HK-2 (cell line): ENCODE results near the gene TBX4.

Experiments used
- DNase-seq: peaks from one replicate; pipeline ENCODE4 v3.0.0-alpha.2; 2018; ENCODE audit not compliant: unreplicated experiment

TBX4 gene

GRCh38 chr17:61465550-61466237 lies 13.5 kb downstream of the TBX4 start:
- no peak for DNase-seq

GRCh38 chr17:61466246-61466645 lies 14.0 kb downstream of the TBX4 start:
- DNase-seq, result no peak

- DNase-seq, result no peak
Measured at GRCh38 chr17:61467416-61468262, 15.4 kb downstream of the TBX4 start.

GRCh38 chr17:61468263-61468907 lies 16.2 kb downstream of the TBX4 start:
- DNase-seq, result no peak

- DNase-seq, result no peak
Measured at GRCh38 chr17:61469474-61469873, 17.3 kb downstream of the TBX4 start.

- DNase-seq, result no peak
Measured at GRCh38 chr17:61469949-61470348, 17.7 kb downstream of the TBX4 start.

GRCh38 chr17:61470530-61471136 lies 18.4 kb downstream of the TBX4 start:
- DNase-seq, result no peak

GRCh38 chr17:61474235-61474927 lies 22.2 kb downstream of the TBX4 start:
- DNase-seq, result no peak

- DNase-seq, result no peak
Measured at GRCh38 chr17:61474934-61475333, 22.7 kb downstream of the TBX4 start.

GRCh38 chr17:61475726-61476125 lies 23.5 kb downstream of the TBX4 start:
- no peak for DNase-seq

GRCh38 chr17:61476476-61477203 lies 24.4 kb downstream of the TBX4 start:
- DNase-seq, result no peak

- DNase-seq, result no peak
Measured at GRCh38 chr17:61477204-61477834, 25.1 kb downstream of the TBX4 start.

GRCh38 chr17:61478026-61478789 lies 26.0 kb downstream of the TBX4 start:
- no peak for DNase-seq

GRCh38 chr17:61478790-61479492 lies 26.7 kb downstream of the TBX4 start:
- no peak for DNase-seq

- no peak for DNase-seq
Measured at GRCh38 chr17:61479493-61480413, 27.5 kb downstream of the TBX4 start.

- DNase-seq, result no peak
Measured at GRCh38 chr17:61480414-61480807, 28.2 kb downstream of the TBX4 start.

- DNase-seq, result no peak
Measured at GRCh38 chr17:61481421-61481820, 29.2 kb downstream of the TBX4 start.

GRCh38 chr17:61482467-61482866 lies 30.2 kb downstream of the TBX4 start:
- DNase-seq, result no peak
